DMS79 (cell line): ENCODE measurements around the gene CRELD1.

Source experiments
- DNase-seq: peaks from one replicate; lab custom pipeline; 2025; lab: John Stamatoyannopoulos, UW

Gene CRELD1

GRCh38 chr3:9955611-9956352, 22.1 kb downstream of the CRELD1 start:
- no peak for DNase-seq

GRCh38 chr3:9957214-9957613, 23.6 kb downstream of the CRELD1 start:
- DNase-seq: no peak

- no peak for DNase-seq
These were observed 31.7 kb downstream of the CRELD1 start for GRCh38 chr3:9965200-9965875.

GRCh38 chr3:9966841-9967240, 33.2 kb downstream of the CRELD1 start:
- no peak for DNase-seq

GRCh38 chr3:9969632-9970019, 36.0 kb downstream of the CRELD1 start:
- DNase-seq: no peak

- DNase-seq: no peak
These were observed 36.5 kb downstream of the CRELD1 start for GRCh38 chr3:9970020-9970652.

- DNase-seq: no peak
These were observed 43.4 kb downstream of the CRELD1 start for GRCh38 chr3:9976721-9977709.

- no peak for DNase-seq
These were observed 45.2 kb downstream of the CRELD1 start for GRCh38 chr3:9978710-9979305.

- no peak for DNase-seq
These were observed 46.6 kb downstream of the CRELD1 start for GRCh38 chr3:9980251-9980650.

GRCh38 chr3:9986230-9986725, 52.6 kb downstream of the CRELD1 start:
- DNase-seq: no peak

- DNase-seq: no peak
These were observed 60.6 kb downstream of the CRELD1 start for GRCh38 chr3:9994086-9994844.
